ENCODE data around the gene DOK7. TPM values are rescaled to one million over a fixed set of nuclear protein-coding genes. Genes with fewer than 3 reads are reported as not detected.

Gene DOK7
- polyA plus RNA-seq, 1 donor (not counting 4 experiments of a cell fraction or from before 2014, with no cell fraction given), result 0.13 TPM

DNA sequence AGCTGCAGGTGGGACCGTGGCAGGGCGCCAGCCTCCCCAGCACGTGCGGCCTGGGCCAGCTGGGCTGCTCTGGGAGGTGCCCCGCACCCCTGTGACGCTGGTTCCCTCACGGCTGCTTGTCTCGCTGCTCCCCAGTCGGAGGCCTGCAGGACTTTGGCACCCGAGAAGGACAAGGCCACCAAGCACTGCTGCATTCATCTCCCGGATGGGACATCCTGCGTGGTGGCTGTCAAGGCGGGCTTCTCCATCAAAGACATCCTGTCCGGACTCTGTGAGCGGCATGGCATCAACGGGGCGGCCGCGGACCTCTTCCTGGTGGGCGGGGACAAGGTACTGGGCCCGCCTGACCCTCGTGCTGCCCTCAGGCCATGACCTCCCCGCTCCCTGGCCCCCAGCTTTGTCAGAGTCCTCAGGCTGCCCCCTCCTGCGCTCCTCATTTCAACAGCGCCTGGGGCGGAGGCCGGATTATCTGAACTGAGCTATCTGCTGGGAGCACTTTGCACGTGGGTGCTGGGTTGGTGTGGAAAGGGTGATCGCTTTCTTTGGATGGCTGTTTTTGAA is 40.8 kb upstream of the DOK7 start:
- H3K9me1 ChIP-seq (ENCODE audit: control insufficient read depth, extremely low read depth, insufficient read depth, low read length), result no peaks in the 10 kb centered on the region
- no peak overlapping the region for H2AFZ ChIP-seq (ENCODE audit: control insufficient read depth, low read length)
- H3K79me2 ChIP-seq (ENCODE audit: control insufficient read depth, insufficient read depth, low read length), result no peaks in the 10 kb centered on the region
- no peaks in the 10 kb centered on the region for H3K27me3 ChIP-seq (ENCODE audit: control insufficient read depth, extremely low read depth, insufficient read depth, low read length)
- H4K20me1 ChIP-seq (ENCODE audit: control insufficient read depth, extremely low read depth, insufficient read depth, low read length), result no peaks in the 10 kb centered on the region
- TF ChIP-seq, protein P1, sequence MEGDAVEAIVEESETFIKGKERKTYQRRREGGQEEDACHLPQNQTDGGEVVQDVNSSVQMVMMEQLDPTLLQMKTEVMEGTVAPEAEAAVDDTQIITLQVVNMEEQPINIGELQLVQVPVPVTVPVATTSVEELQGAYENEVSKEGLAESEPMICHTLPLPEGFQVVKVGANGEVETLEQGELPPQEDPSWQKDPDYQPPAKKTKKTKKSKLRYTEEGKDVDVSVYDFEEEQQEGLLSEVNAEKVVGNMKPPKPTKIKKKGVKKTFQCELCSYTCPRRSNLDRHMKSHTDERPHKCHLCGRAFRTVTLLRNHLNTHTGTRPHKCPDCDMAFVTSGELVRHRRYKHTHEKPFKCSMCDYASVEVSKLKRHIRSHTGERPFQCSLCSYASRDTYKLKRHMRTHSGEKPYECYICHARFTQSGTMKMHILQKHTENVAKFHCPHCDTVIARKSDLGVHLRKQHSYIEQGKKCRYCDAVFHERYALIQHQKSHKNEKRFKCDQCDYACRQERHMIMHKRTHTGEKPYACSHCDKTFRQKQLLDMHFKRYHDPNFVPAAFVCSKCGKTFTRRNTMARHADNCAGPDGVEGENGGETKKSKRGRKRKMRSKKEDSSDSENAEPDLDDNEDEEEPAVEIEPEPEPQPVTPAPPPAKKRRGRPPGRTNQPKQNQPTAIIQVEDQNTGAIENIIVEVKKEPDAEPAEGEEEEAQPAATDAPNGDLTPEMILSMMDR (optimal IDR thresholded peaks at IDR 0.05 in 1 of 3, IDR thresholded peaks at IDR 0.05 in 1 of 3, conservative IDR thresholded peaks at IDR 0.05 in 1 of 3; ENCODE audit: extremely low read depth in 1 of 3, insufficient read depth in 2 of 3, low read length in 3 of 3), result no peak
- no peak for TF ChIP-seq EZH2 (IDR thresholded peaks at IDR 0.05; ENCODE audit: low read length)
- H3K9ac ChIP-seq (ENCODE audit: control insufficient read depth, extremely low read depth, insufficient read depth, low read length), result no peak overlapping the region
- FAIRE-seq (no peak), DNase-seq (ENCODE audit: low read depth, low spot score) (no peak)
- H3K4me2 ChIP-seq (ENCODE audit: control insufficient read depth, extremely low read depth, insufficient read depth, low read depth, low read length), result no peak overlapping the region
- H3K4me1 ChIP-seq (ENCODE audit: control insufficient read depth, extremely low read depth, insufficient read depth, low read length), result no peaks in the 10 kb centered on the region
- no peaks in the 10 kb centered on the region for H3K9me3 ChIP-seq (ENCODE audit: control insufficient read depth, low read depth, low read length)
- dilution Hi-C loops (cut with MboI; ENCODE audit: extremely low pct_ligation_motif_present, low sequenced_read_pairs), result no loop called here
- H3K27ac ChIP-seq (ENCODE audit: control insufficient read depth, insufficient read depth, low read length), result no peak overlapping the region
- H3K4me3 ChIP-seq (ENCODE audit: control insufficient read depth in 2 of 3, extremely low read depth in 1 of 3, insufficient read depth in 2 of 3, low read depth in 1 of 3, low read length in 3 of 3), result no peak overlapping the region
- peaks cover 34 to 39% of the 10 kb centered on the region in 2 experiments for H3K36me3 ChIP-seq (ENCODE audit: control insufficient read depth in 2 of 2, extremely low read depth in 1 of 2, insufficient read depth in 2 of 2, low read length in 2 of 2)

DNA sequence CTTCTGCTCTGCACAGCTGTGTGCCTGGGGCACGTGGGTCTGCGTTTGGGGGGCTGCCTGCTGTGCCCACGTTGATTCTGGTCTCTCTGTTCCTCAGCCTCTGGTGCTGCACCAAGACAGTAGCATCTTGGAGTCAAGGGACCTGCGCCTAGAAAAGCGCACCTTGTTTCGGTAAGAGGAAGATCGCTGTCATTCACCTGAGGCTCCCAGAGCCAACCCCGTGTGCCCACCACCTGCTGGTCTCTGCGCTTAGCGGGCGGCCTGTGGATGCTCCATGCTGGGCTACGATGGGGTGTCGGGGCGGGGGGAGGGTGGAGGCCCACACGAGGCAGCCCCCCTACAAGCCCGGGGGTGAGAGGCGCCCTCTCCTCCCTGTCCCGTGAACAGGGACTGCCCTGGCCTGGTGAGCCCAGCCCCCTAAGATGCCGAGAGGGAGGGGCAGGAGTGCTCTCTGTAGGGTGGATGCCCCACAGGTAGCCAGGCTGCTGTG is 40.3 kb upstream of the DOK7 start:
- Histone ChIP-seq H2AFZ (ENCODE audit: control insufficient read depth, low read length) (no peak overlapping the region), H4K20me1 (ENCODE audit: control insufficient read depth, extremely low read depth, insufficient read depth, low read length) (no peaks in the 10 kb centered on the region), H3K9me3 (ENCODE audit: control insufficient read depth, low read depth, low read length) (no peaks in the 10 kb centered on the region), H3K4me1 (ENCODE audit: control insufficient read depth, extremely low read depth, insufficient read depth, low read length) (no peaks in the 10 kb centered on the region), H3K9ac (ENCODE audit: control insufficient read depth, extremely low read depth, insufficient read depth, low read length) (no peak overlapping the region), H3K4me2 (ENCODE audit: control insufficient read depth, extremely low read depth, insufficient read depth, low read depth, low read length) (no peak overlapping the region), H3K36me3 (ENCODE audit: control insufficient read depth in 2 of 2, extremely low read depth in 1 of 2, insufficient read depth in 2 of 2, low read length in 2 of 2) (peaks cover 34 to 39% of the 10 kb centered on the region in 2 experiments), H3K4me3 (ENCODE audit: control insufficient read depth in 2 of 3, extremely low read depth in 1 of 3, insufficient read depth in 2 of 3, low read depth in 1 of 3, low read length in 3 of 3) (no peak overlapping the region), H3K27me3 (ENCODE audit: control insufficient read depth, extremely low read depth, insufficient read depth, low read length) (no peaks in the 10 kb centered on the region), H3K9me1 (ENCODE audit: control insufficient read depth, extremely low read depth, insufficient read depth, low read length) (no peaks in the 10 kb centered on the region), H3K27ac (ENCODE audit: control insufficient read depth, insufficient read depth, low read length) (no peak overlapping the region), H3K79me2 (ENCODE audit: control insufficient read depth, insufficient read depth, low read length) (no peaks in the 10 kb centered on the region)
- DNase-seq (ENCODE audit: low read depth, low spot score), result no peak
- FAIRE-seq, result no peak
- TF ChIP-seq EZH2 (IDR thresholded peaks at IDR 0.05; ENCODE audit: low read length), result no peak
- TF ChIP-seq, protein P1 (optimal IDR thresholded peaks at IDR 0.05 in 1 of 3, IDR thresholded peaks at IDR 0.05 in 1 of 3, conservative IDR thresholded peaks at IDR 0.05 in 1 of 3; ENCODE audit: extremely low read depth in 1 of 3, insufficient read depth in 2 of 3, low read length in 3 of 3), result no peak
- dilution Hi-C loops (cut with MboI; ENCODE audit: extremely low pct_ligation_motif_present, low sequenced_read_pairs), result no loop called here
